ENCODE results near the gene SLC24A1.
"Not testable (repeated sequence)": the region's sequence is repeated elsewhere in the genome, so short reads cannot be mapped to it uniquely, and the experiment has no call there.

The SLC24A1 gene

GRCh38 chr15:65621638-65622037, at the start of gene SLC24A1:
Gene SLC24A1 (plus strand): TSS chr15:65621938. CDS start chr15:65624081, 2,143 bp downstream.
- DNase-seq = no peak

GRCh38 chr15:65571971-65572370, 49.8 kb upstream of the SLC24A1 start:
- no peak for DNase-seq

- no peak for DNase-seq
Measured at GRCh38 chr15:65576664-65577063, 45.1 kb upstream of the SLC24A1 start.

GRCh38 chr15:65577129-65577996, 44.4 kb upstream of the SLC24A1 start:
- DNase-seq = no peak

GRCh38 chr15:65578904-65579728, 42.6 kb upstream of the SLC24A1 start:
- no peak for DNase-seq

- no peak for DNase-seq
Measured at GRCh38 chr15:65579762-65580161, 42.0 kb upstream of the SLC24A1 start.

- no peak for DNase-seq
Measured at GRCh38 chr15:65580287-65580686, 41.5 kb upstream of the SLC24A1 start.

GRCh38 chr15:65583701-65584100, 38.0 kb upstream of the SLC24A1 start:
- DNase-seq = peak; percentile 63

- DNase-seq = no peak
Measured at GRCh38 chr15:65584241-65584640, 37.5 kb upstream of the SLC24A1 start.

- no peak for DNase-seq
Measured at GRCh38 chr15:65587094-65587493, 34.6 kb upstream of the SLC24A1 start.

GRCh38 chr15:65595960-65596359, 25.8 kb upstream of the SLC24A1 start:
- DNase-seq = no peak

- no peak for DNase-seq
Measured at GRCh38 chr15:65598468-65598867, 23.3 kb upstream of the SLC24A1 start.

- DNase-seq = no peak
Measured at GRCh38 chr15:65599677-65600076, 22.1 kb upstream of the SLC24A1 start.

GRCh38 chr15:65603134-65603533, 18.6 kb upstream of the SLC24A1 start:
- no peak for DNase-seq

- DNase-seq = no peak
Measured at GRCh38 chr15:65603559-65603958, 18.2 kb upstream of the SLC24A1 start.

- peak; percentile 98 for DNase-seq
Measured at GRCh38 chr15:65610871-65611718, 10.6 kb upstream of the SLC24A1 start, which contains the start of gene INTS14. Gene INTS14 (minus strand): TSS chr15:65611131. CDS start chr15:65607380, 3,751 bp downstream.

- DNase-seq = no peak
Measured at GRCh38 chr15:65611888-65612615, 9.7 kb upstream of the SLC24A1 start.

- peak; percentile 13 for DNase-seq
Measured at GRCh38 chr15:65612616-65612946, 9.2 kb upstream of the SLC24A1 start.

- DNase-seq = no peak
Measured at GRCh38 chr15:65612949-65613744, 8.6 kb upstream of the SLC24A1 start.

GRCh38 chr15:65615887-65616286, 5.9 kb upstream of the SLC24A1 start:
- not testable (repeated sequence) for DNase-seq

GRCh38 chr15:65618560-65619109, 3.1 kb upstream of the SLC24A1 start:
- DNase-seq = no peak

All from activated CD4-positive, alpha-beta T cell treated with anti-CD3 and anti-CD28 coated beads, Interleukin-2, Interleukin-6, amounts not matched to agents 100 ng/mL and 50 ng/mL, durations not matched to agents 16 hours and 8 hours (primary cell).